ENCODE measurements around the gene ATP5PB.

- TF ChIP-seq CTCF (conservative IDR thresholded peaks at IDR 0.05): no peak
- TF ChIP-seq ZFX (IDR thresholded peaks at IDR 0.05): no peak
These were observed 17.2 kb downstream of the ATP5PB start for GRCh38 chr1:111466480-111466879.

Measured in C4-2B (cell line).